IPS-18c (cell line): Measurements from ENCODE around the gene CCDC183.
A peak's percentile ranks its signal among the peaks of the same experiment; 100 is the strongest.

Experiments used
- H3K4me3 ChIP-seq: 2 replicates; pipeline ENCODE4 v1.7.0; 2013; ENCODE audit warnings: low read depth, mild to moderate bottlenecking, low read length, moderate library complexity; ENCODE audit not compliant: insufficient read depth
- H3K9me3 ChIP-seq: one replicate; pipeline ENCODE4 v1.6.1; 2013; ENCODE audit warnings: mild to moderate bottlenecking, low read length, moderate library complexity; ENCODE audit not compliant: control insufficient read depth, insufficient read depth

Gene CCDC183

GRCh38 chr9:136805207-136805740 is 9.1 kb downstream of the CCDC183 start:
- no peaks in the 10 kb centered on the region for H3K9me3 ChIP-seq
- no peak overlapping the region for H3K4me3 ChIP-seq

- Histone ChIP-seq H3K4me3 (no peak overlapping the region), H3K9me3 (no peaks in the 10 kb centered on the region)
These were observed 9.9 kb downstream of the CCDC183 start for GRCh38 chr9:136806067-136806466.

- H3K9me3 ChIP-seq: no peaks in the 10 kb centered on the region
- H3K4me3 ChIP-seq: peak overlapping the region; percentile 86
These were observed 10.6 kb downstream of the CCDC183 start for GRCh38 chr9:136806631-136807201.

GRCh38 chr9:136807281-136808074 is 11.3 kb downstream of the CCDC183 start, which contains the start of gene RABL6:
Gene RABL6 (plus strand): TSS chr9:136807948. CDS start chr9:136808197, 249 bp downstream.
- Histone ChIP-seq H3K9me3 (no peaks in the 10 kb centered on the region), H3K4me3 (peak within 1 kb of the TSS; percentile 92)

- H3K9me3 ChIP-seq: no peaks in the 10 kb centered on the region
- H3K4me3 ChIP-seq: peak overlapping the region; percentile 92
These were observed 12.1 kb downstream of the CCDC183 start for GRCh38 chr9:136808075-136808805.

GRCh38 chr9:136808806-136809158 is 12.6 kb downstream of the CCDC183 start:
- Histone ChIP-seq H3K9me3 (no peaks in the 10 kb centered on the region), H3K4me3 (peak overlapping the region; percentile 92)

GRCh38 chr9:136814725-136815421 is 18.7 kb downstream of the CCDC183 start:
- H3K9me3 ChIP-seq: no peaks in the 10 kb centered on the region
- no peak overlapping the region for H3K4me3 ChIP-seq

- H3K4me3 ChIP-seq: no peak overlapping the region
- H3K9me3 ChIP-seq: no peaks in the 10 kb centered on the region
These were observed 19.3 kb downstream of the CCDC183 start for GRCh38 chr9:136815422-136815782.

- Histone ChIP-seq H3K9me3 (no peaks in the 10 kb centered on the region), H3K4me3 (peak overlapping the region; percentile 59)
These were observed 25.1 kb downstream of the CCDC183 start for GRCh38 chr9:136820971-136821825.

GRCh38 chr9:136821826-136822544 is 25.8 kb downstream of the CCDC183 start:
- Histone ChIP-seq H3K4me3 (peak overlapping the region; percentile 59; the same call in 1 of the 2 replicates), H3K9me3 (no peaks in the 10 kb centered on the region)

- no peak overlapping the region for H3K4me3 ChIP-seq
- H3K9me3 ChIP-seq: no peaks in the 10 kb centered on the region
These were observed 27.3 kb downstream of the CCDC183 start for GRCh38 chr9:136823136-136824046.

GRCh38 chr9:136824496-136825225 is 28.5 kb downstream of the CCDC183 start:
- no peaks in the 10 kb centered on the region for H3K9me3 ChIP-seq
- H3K4me3 ChIP-seq: no peak overlapping the region

GRCh38 chr9:136825295-136826187 is 29.4 kb downstream of the CCDC183 start:
- Histone ChIP-seq H3K9me3 (no peaks in the 10 kb centered on the region), H3K4me3 (no peak overlapping the region)

- no peak overlapping the region for H3K4me3 ChIP-seq
- H3K9me3 ChIP-seq: no peaks in the 10 kb centered on the region
These were observed 30.0 kb downstream of the CCDC183 start for GRCh38 chr9:136826188-136826541.
